GM12874 (cell line): ENCODE results near the gene TXN2.
A peak's percentile ranks its signal among the peaks of the same experiment; 100 is the strongest.

Experiments used
- TF ChIP-seq, protein P1 (sequence below): IDR thresholded peaks from 2 replicates; pipeline ENCODE4 v1.5.1; 2011; ENCODE audit warnings: low read depth, mild to moderate bottlenecking, control low read depth, low read length, moderate library complexity; ENCODE audit not compliant: insufficient read depth

The TXN2 gene

DNA sequence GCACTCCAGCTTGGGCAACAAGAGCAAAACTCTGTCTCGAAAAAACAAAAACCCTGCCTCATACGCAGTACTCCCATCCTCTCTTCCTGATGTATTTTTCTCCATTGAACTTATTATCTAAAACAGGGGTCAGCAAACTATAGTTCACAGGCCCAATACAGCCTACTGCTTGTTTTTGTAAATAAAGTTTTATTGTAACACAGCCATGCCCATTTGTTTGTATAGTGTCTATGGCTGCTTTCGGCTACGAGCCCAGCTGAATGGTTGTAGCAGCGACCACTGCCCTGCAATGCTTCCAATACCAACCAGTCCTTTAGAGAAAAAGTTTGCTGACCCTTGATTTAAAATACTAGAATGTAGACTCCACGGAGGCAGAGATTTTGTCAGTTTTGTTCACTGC is 6.1 kb downstream of the TXN2 start:
- TF ChIP-seq, protein P1, sequence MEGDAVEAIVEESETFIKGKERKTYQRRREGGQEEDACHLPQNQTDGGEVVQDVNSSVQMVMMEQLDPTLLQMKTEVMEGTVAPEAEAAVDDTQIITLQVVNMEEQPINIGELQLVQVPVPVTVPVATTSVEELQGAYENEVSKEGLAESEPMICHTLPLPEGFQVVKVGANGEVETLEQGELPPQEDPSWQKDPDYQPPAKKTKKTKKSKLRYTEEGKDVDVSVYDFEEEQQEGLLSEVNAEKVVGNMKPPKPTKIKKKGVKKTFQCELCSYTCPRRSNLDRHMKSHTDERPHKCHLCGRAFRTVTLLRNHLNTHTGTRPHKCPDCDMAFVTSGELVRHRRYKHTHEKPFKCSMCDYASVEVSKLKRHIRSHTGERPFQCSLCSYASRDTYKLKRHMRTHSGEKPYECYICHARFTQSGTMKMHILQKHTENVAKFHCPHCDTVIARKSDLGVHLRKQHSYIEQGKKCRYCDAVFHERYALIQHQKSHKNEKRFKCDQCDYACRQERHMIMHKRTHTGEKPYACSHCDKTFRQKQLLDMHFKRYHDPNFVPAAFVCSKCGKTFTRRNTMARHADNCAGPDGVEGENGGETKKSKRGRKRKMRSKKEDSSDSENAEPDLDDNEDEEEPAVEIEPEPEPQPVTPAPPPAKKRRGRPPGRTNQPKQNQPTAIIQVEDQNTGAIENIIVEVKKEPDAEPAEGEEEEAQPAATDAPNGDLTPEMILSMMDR, result no peak

DNA sequence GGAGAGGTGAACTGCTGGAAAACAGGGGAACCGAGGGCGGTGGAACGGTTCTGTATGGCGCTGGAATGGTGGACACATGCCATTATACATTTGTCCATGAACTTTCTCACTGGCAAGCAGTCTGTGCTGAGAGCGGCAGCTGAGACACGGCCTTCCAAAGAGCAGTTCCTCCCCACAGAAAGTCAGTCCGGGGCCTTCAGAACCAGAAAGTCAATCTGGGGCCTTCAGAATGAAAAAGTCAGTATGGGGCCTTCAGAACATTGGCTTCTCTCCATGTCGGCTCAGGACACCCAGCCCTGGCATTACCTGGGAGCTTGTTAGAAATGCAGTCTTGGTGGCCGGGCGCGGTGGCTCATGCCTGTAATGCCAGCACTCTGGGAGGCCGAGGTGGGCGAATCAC is 8.8 kb downstream of the TXN2 start:
- TF ChIP-seq, protein P1, result no peak

DNA sequence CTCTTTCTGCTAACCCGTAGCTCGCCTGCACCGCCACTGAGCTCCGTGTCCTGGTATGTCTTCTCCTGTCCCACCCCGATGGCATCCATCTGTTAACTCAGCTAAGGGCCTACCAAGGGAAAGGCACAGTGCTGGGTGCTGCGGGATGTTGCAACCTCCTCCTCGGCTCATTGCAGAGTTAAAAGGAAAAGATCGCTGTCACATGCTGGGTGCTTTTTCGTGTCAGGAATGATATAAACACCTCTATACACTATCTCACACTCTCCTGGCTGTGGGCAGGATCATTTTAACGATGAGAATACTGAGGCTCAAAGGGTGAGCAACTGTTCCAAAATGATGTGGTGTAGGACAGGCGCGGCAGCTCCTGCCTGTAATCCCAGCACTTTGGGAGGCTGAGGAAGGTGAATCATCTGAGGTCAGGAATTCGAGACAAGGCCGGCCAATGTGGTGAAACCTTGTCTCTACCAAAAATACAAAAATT is 10.1 kb downstream of the TXN2 start:
- TF ChIP-seq, protein P1, result no peak

DNA sequence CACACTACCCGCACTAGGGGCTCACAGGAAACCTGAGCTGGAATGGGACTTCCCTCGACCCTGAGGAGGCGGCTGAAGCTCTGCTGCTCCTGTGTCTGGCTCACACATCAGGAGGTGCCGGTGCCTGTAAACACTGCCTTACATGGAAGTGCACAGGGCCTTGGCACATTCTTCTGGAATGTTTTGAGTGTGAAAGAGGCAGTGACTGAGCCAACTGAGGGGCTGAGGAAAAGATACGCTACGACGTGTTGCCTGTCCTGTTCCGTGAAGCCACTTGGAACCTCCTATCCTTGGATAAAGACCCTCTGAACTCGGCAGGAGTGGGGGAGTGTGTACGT is 10.5 kb downstream of the TXN2 start:
- TF ChIP-seq, protein P1, result no peak

DNA sequence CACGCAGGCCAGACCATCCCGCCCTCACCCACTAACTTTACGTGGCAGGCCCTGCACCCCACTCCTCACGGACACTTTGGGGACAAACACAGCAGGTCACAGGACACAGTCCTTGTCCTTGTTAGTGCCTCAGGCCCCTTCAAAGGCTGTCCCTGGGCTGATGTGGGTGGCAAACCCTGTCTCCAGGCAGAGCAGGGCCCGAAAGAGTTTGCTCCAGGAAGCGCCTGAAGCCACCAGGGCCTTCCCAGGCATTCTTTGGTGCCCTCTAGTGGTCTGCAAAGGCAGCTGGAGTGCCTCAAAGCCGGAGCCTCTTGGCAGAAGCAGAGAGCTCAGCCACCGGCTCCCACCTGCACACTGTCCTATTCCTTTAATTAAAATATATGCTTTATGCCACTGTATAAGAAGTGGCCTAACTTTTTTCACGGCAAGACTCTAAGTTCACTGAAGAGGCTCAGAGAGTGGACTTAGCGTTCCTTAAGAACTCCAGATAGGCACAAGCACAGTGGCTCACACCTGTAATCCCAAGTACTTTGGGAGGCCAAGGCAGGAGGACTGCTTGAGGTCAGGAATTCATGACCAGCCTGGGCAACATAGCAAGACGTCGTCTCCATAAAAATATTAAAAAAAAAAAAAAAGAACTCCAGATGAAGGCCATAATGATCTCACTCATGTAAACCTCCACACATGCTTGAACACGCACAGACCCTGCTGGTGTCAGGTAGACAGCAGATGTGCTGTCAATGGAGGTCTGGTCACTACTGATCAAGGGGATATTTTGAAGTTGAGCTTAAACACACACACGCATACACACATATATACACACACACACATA is 11.1 kb downstream of the TXN2 start:
- TF ChIP-seq, protein P1, result peak; percentile 97

DNA sequence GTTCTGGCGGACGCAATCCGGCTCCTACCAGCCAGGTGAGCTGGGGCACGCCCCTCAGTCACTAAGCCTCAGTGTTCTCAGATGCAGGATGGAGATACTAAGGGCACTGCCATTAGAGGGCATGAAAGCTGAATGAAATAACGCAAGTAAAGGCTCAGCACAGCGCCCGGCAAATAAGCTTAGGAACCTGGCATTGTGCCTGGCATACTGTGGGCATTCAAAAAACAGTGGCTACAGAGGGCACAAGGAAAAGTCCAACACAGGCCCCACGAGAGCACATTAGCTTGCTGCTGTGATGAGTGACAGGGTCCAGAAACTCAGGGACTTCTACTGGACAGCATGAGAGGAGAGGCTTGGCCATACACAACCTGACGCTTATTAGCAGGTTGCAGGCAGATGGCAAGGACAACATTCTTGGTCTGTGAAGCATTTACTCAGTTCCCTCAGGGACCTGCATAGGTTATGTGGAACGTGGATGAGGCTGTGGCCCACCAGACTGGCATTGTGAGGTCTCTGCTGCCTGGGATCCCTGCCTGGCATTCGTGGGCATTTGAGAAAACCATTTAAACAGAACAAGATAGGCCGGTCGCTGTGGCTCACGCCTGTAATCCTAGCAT is 12.2 kb downstream of the TXN2 start:
- TF ChIP-seq, protein P1, result no peak

DNA sequence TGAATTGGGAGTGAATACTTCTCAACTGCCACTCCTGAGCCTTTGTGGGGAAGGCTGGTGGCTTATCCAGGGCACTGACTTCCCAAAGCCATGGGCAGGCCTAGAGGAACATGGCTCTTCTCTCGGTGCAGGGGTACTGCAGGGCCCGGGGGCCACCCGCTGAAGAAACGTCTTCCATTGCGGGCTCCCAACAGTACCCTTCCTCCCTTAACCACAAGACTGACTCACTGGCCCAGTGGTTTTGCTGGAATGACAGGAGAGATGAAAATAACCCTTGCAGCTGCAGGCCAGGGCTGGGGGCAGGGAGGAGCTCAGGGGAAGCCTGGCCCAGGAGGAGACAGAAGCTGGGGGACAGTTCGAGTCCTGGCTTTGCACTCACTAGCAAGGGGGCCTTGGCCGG is 13.5 kb downstream of the TXN2 start:
- TF ChIP-seq, protein P1, result no peak
